C4-2B (cell line): ENCODE results near the gene CFAP299.

Experiments used
- CTCF ChIP-seq: fragments of 450-650 bp; conservative IDR thresholded peaks from 2 replicates; pipeline ENCODE4 v1.5.1; 2017; ENCODE audit warnings: mild to moderate bottlenecking
- ZFX ChIP-seq: fragments of 450-650 bp; IDR thresholded peaks from 2 replicates; pipeline ENCODE4 v1.6.1; 2017

DNA sequence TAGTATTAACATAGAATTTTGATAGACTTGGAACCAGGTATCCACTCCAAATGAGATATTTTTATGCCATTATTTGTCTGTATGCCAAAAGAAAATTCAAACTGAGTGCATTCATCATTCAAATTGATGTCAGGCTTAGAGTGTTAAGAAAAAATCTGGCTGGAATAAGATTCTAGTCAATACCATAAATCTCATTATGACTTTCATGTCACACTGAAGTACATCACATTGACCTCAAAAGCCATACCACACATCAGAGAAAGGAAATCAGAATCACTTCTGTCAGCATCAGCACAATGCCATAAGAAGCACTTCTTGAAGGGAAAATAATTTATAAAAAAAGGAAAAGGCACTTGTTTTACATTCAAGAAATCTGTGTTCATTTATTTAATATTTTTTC lies 575.9 kb downstream of the CFAP299 start:
- no peak for TF ChIP-seq CTCF
- no peak for TF ChIP-seq ZFX
